Measurements from ENCODE around the gene SCGB1C2.

DNA sequence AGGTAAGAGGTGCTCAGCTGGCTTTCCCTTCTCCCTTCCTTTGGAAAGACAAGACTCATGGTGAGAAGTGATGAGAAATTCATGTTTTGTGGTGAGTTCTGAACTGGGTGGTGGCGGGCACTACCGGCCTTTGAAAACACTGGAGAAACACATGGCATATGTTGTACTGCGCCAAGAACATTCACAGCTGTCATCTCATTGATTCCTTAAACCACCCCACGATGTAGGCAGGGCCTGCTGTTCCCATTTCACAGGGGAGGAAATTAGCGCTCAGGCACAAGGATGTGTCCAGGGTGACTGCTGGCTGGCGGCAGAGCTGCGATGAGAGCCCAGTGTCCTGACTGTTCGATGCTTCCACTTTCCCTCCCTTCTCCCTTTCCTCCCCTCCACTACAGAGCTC lies 45.7 kb downstream of the SCGB1C2 start:
- TF ChIP-seq, protein P1, sequence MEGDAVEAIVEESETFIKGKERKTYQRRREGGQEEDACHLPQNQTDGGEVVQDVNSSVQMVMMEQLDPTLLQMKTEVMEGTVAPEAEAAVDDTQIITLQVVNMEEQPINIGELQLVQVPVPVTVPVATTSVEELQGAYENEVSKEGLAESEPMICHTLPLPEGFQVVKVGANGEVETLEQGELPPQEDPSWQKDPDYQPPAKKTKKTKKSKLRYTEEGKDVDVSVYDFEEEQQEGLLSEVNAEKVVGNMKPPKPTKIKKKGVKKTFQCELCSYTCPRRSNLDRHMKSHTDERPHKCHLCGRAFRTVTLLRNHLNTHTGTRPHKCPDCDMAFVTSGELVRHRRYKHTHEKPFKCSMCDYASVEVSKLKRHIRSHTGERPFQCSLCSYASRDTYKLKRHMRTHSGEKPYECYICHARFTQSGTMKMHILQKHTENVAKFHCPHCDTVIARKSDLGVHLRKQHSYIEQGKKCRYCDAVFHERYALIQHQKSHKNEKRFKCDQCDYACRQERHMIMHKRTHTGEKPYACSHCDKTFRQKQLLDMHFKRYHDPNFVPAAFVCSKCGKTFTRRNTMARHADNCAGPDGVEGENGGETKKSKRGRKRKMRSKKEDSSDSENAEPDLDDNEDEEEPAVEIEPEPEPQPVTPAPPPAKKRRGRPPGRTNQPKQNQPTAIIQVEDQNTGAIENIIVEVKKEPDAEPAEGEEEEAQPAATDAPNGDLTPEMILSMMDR (conservative IDR thresholded peaks at IDR 0.05 in 1 of 2, IDR thresholded peaks at IDR 0.05 in 1 of 2; ENCODE audit: extremely low read depth in 1 of 2, insufficient read depth in 1 of 2, low read depth in 1 of 2, low read length in 2 of 2), result no peak
- no peak for TF ChIP-seq EZH2 (IDR thresholded peaks at IDR 0.05; ENCODE audit: borderline replicate concordance, low read length)

All from mammary epithelial cell (primary cell).